HG02852 (cell line): ENCODE measurements around the gene MACROH2A1.

Source experiments
- ATAC-seq: cut with Tn5 transposase; IDR thresholded peaks from one replicate; pipeline ENCODE4 v1.9.1; 2021; ENCODE audit warnings: mild to moderate bottlenecking, moderate library complexity; ENCODE audit not compliant: unreplicated experiment

The MACROH2A1 gene

GRCh38 chr5:135357685-135358084 lies 41.3 kb downstream of the MACROH2A1 start:
- ATAC-seq: no peak

GRCh38 chr5:135356522-135357318 lies 42.3 kb downstream of the MACROH2A1 start:
- no peak for ATAC-seq

GRCh38 chr5:135355169-135355568 lies 43.9 kb downstream of the MACROH2A1 start:
- ATAC-seq: no peak

- no peak for ATAC-seq
Observed at GRCh38 chr5:135353952-135354721, 44.9 kb downstream of the MACROH2A1 start.

GRCh38 chr5:135350536-135350935 lies 48.5 kb downstream of the MACROH2A1 start:
- ATAC-seq: no peak

GRCh38 chr5:135349886-135350285 lies 49.1 kb downstream of the MACROH2A1 start:
- ATAC-seq: no peak

- no peak for ATAC-seq
Observed at GRCh38 chr5:135349451-135349850, 49.6 kb downstream of the MACROH2A1 start.

- no peak for ATAC-seq
Observed at GRCh38 chr5:135348918-135349317, 50.1 kb downstream of the MACROH2A1 start.

- no peak for ATAC-seq
Observed at GRCh38 chr5:135347392-135347791, 51.6 kb downstream of the MACROH2A1 start.

GRCh38 chr5:135345956-135346731 lies 52.9 kb downstream of the MACROH2A1 start:
- ATAC-seq: no peak

- no peak for ATAC-seq
Observed at GRCh38 chr5:135344349-135344748, 54.7 kb downstream of the MACROH2A1 start.

- ATAC-seq: no peak
Observed at GRCh38 chr5:135343413-135343812, 55.6 kb downstream of the MACROH2A1 start.

GRCh38 chr5:135342551-135342875 lies 56.5 kb downstream of the MACROH2A1 start:
- no peak for ATAC-seq

GRCh38 chr5:135341696-135342550 lies 57.1 kb downstream of the MACROH2A1 start:
- ATAC-seq: no peak

- ATAC-seq: no peak
Observed at GRCh38 chr5:135341016-135341666, 57.9 kb downstream of the MACROH2A1 start.

- no peak for ATAC-seq
Observed at GRCh38 chr5:135340568-135340967, 58.5 kb downstream of the MACROH2A1 start.

GRCh38 chr5:135339623-135340022 lies 59.4 kb downstream of the MACROH2A1 start:
- ATAC-seq: no peak

- no peak for ATAC-seq
Observed at GRCh38 chr5:135339189-135339588, 59.8 kb downstream of the MACROH2A1 start.

GRCh38 chr5:135337064-135337463 lies 62.0 kb downstream of the MACROH2A1 start:
- ATAC-seq: no peak
